8988T (cell line): ENCODE measurements around the gene NAA50.

Source experiments
- DNase-seq: peaks from one replicate; pipeline ENCODE4 v3.0.0; 2011

Gene NAA50

GRCh38 chr3:113685124-113685523 is 60.9 kb downstream of the NAA50 start:
- DNase-seq = no peak

DNA sequence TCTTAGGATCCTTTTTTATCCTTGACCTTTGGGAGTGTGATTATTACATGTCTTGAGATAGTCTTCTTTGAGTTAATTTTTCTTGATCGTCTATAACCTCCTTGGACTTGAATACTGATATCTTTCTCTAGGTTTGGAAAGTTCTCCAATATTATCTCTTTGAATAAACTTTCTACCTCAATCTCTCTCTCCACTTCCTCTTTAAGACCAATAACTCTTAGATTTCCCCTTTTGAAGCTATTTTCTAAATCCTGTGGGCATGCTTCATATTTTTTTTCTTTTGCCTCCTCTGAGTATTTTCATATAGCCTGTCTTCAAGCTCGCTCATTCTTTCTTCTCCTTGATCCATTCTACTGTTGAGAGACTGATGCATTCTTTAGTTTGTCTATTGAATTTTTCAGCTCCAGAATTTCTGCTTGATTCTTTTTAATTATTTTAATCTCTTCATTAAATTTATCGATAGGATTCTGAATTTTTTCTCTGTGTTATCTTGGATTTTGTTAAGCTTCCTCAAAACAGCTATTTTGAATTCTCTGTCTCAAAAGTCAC is 61.7 kb downstream of the NAA50 start:
- no peak for DNase-seq

DNA sequence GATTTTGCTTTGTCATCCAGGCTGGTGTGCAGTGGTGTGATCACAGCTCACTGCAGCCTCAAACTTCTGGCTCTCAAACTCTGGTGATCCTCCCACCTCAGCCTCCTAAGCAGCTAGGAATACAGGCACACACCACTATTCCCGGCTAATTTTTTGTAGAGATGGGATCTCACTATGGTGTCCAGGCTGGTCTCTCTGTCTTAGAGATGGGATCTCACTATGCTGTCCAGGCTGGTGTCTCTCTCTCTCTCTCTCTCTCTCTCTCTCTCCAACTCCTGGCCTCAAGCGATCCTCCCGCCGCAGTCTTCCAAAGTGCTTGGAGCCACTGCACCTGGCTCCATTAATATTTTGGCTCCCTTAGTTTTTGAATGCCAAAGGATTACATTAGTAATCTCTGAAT is 67.3 kb downstream of the NAA50 start:
- no peak for DNase-seq

DNA sequence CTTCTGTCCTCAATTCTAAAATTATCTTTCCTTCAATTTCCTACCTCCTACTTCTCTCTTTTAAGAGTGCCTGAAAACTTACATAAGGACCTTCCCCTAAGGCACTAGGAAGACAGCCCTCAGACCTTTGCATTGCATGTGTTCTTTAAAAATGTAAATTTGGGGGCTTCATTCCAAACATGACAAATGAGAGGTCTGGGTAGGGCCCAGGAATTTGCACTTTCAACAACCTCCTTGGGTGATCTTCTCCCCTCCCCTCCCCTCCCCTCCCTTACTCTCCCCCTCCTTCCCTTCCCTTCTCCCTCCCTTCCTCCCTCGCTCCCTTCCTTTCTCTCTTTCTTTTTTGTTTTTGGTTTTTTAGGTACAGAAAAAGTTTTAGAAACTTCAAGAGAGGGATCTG is 68.3 kb downstream of the NAA50 start:
- DNase-seq = no peak

DNA sequence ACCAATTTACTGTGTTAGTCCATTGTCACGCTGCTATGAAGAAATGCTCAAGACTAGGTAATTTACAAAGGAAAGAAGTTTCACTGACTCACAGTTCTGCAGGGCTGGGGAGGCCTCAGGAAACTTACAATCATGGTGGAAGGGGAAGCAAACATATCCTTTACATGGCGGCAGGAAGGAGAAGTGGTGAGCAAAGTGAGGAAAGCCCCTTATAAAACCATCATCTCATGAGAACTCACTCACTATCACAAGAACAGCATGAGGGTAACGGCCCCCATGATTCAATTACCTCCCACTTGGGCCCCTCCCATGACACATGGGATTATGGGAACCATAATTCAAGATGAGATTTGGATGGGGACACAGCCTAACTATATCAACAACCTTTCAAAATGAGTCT is 69.8 kb downstream of the NAA50 start:
- no peak for DNase-seq

- DNase-seq = no peak
Measured at GRCh38 chr3:113673593-113673992, 72.5 kb downstream of the NAA50 start.

- no peak for DNase-seq
Measured at GRCh38 chr3:113668015-113668414, 78.0 kb downstream of the NAA50 start.
